BE2C (cell line): ENCODE data around the gene FRS3.

Experiments used
- DNase-seq: peaks from one replicate; pipeline ENCODE4 v3.0.0-alpha.2; 2020
- H3K27me3 ChIP-seq: fragments of 250-450 bp; sonication (Bioruptor Pico); 2 replicates; pipeline ENCODE4 v1.5.1; 2020; ENCODE audit warnings: mild to moderate bottlenecking
- H3K36me3 ChIP-seq: fragments of 250-450 bp; sonication (Bioruptor Pico); 2 replicates; pipeline ENCODE4 v1.5.1; 2020; ENCODE audit warnings: mild to moderate bottlenecking
- H3K4me1 ChIP-seq: fragments of 250-450 bp; sonication (Bioruptor Pico); 2 replicates; pipeline ENCODE4 v1.5.1; 2020
- H3K4me3 ChIP-seq: 2 replicates; pipeline ENCODE4 v1.5.1; 2011; ENCODE audit warnings: low read depth, low read length
- H3K9me3 ChIP-seq: fragments of 250-450 bp; sonication (Bioruptor Pico); 2 replicates; pipeline ENCODE4 v1.5.1; 2020
- CTCF ChIP-seq: IDR thresholded peaks from 2 replicates; pipeline ENCODE4 v1.5.1; 2012; ENCODE audit warnings: mild to moderate bottlenecking, low read depth, low read length

The FRS3 gene

GRCh38 chr6:41785689-41786450 lies 6.2 kb upstream of the FRS3 start:
- peak; percentile 38 for DNase-seq
- Histone ChIP-seq H3K4me3 (peak overlapping the region; percentile 97), H3K4me1 (no peaks in the 10 kb centered on the region), H3K27me3 (no peaks in the 10 kb centered on the region), H3K9me3 (no peaks in the 10 kb centered on the region), H3K36me3 (peaks cover 17% of the 10 kb centered on the region)
- TF ChIP-seq CTCF: no peak

- no peak for TF ChIP-seq CTCF
- Histone ChIP-seq H3K4me3 (no peak overlapping the region), H3K4me1 (no peaks in the 10 kb centered on the region), H3K36me3 (peaks cover 13% of the 10 kb centered on the region), H3K9me3 (no peaks in the 10 kb centered on the region), H3K27me3 (no peaks in the 10 kb centered on the region)
- no peak for DNase-seq
These were observed 5.6 kb upstream of the FRS3 start for GRCh38 chr6:41785254-41785653.

GRCh38 chr6:41784581-41785171 lies 5.0 kb upstream of the FRS3 start:
- no peak overlapping the region for H3K4me3 ChIP-seq
- no peak for TF ChIP-seq CTCF
- no peaks in the 10 kb centered on the region for H3K27me3 ChIP-seq
- no peak for DNase-seq
- H3K36me3 ChIP-seq: peaks cover 9% of the 10 kb centered on the region
- no peaks in the 10 kb centered on the region for H3K9me3 ChIP-seq
- no peaks in the 10 kb centered on the region for H3K4me1 ChIP-seq

GRCh38 chr6:41783106-41783780 lies 3.5 kb upstream of the FRS3 start:
- H3K36me3 ChIP-seq: no peaks in the 10 kb centered on the region
- H3K27me3 ChIP-seq: no peaks in the 10 kb centered on the region
- TF ChIP-seq CTCF: no peak

GRCh38 chr6:41781366-41781730 lies 1.6 kb upstream of the FRS3 start:
- Histone ChIP-seq H3K36me3 (no peaks in the 10 kb centered on the region), H3K27me3 (no peaks in the 10 kb centered on the region), H3K9me3 (no peaks in the 10 kb centered on the region), H3K4me3 (peak overlapping the region; percentile 67), H3K4me1 (no peaks in the 10 kb centered on the region)
- TF ChIP-seq CTCF: no peak
- no peak for DNase-seq

More at GRCh38 chr6:41783106-41783780, 3.5 kb upstream of the FRS3 start:
- H3K4me1 ChIP-seq: no peaks in the 10 kb centered on the region
- H3K9me3 ChIP-seq: no peaks in the 10 kb centered on the region
- no peak for DNase-seq
- H3K4me3 ChIP-seq: no peak overlapping the region
